VCaP (cell line): ENCODE results near the gene SLC2A4.
A peak's percentile ranks its signal among the peaks of the same experiment; 100 is the strongest.

Experiments
- H3K27ac ChIP-seq: fragments of 450-650 bp; 2 replicates; pipeline ENCODE4 v1.5.1; 2017
- CTCF ChIP-seq: fragments of 450-650 bp; conservative IDR thresholded peaks from 2 replicates; pipeline ENCODE4 v1.5.1; 2017; ENCODE audit warnings: mild to moderate bottlenecking, moderate library complexity

The SLC2A4 gene

GRCh38 chr17:7281074-7281952 is at the start of gene SLC2A4:
SLC2A4 (plus strand) TSS chr17:7281718; CDS start chr17:7281935, 217 bp downstream.
- no peak for TF ChIP-seq CTCF

GRCh38 chr17:7232114-7232513 is 49.4 kb upstream of the SLC2A4 start:
- no peak overlapping the region for H3K27ac ChIP-seq
- TF ChIP-seq CTCF, result no peak

More at GRCh38 chr17:7281074-7281952, at the start of gene SLC2A4:
- peak within 1 kb of the TSS; percentile 45 for H3K27ac ChIP-seq

- peak overlapping the region; percentile 81 for H3K27ac ChIP-seq
- TF ChIP-seq CTCF, result no peak
Measured at GRCh38 chr17:7233701-7234082, 47.8 kb upstream of the SLC2A4 start.

GRCh38 chr17:7234083-7234951 is 47.2 kb upstream of the SLC2A4 start, which contains the start of gene DVL2:
DVL2 (minus strand) TSS chr17:7234517; CDS start chr17:7234262, 255 bp downstream.
- TF ChIP-seq CTCF, result no peak
- peak within 1 kb of the TSS; percentile 81 for H3K27ac ChIP-seq

- H3K27ac ChIP-seq, result no peak overlapping the region
- no peak for TF ChIP-seq CTCF
Measured at GRCh38 chr17:7235693-7236665, 45.5 kb upstream of the SLC2A4 start.

GRCh38 chr17:7236808-7237207 is 44.7 kb upstream of the SLC2A4 start:
- no peak for TF ChIP-seq CTCF
- H3K27ac ChIP-seq, result peak overlapping the region; percentile 81
